IPS DF 6.9 (cell line): ENCODE measurements around the gene GPC1.

Source experiments
- DNase-seq: peaks from one replicate; pipeline ENCODE4 v3.0.0-alpha.2; 2013; ENCODE audit warnings: low read depth, low spot score
- H3K27ac ChIP-seq: one replicate; pipeline ENCODE4 v1.5.1; 2013; ENCODE audit warnings: low read length, control low read depth
- H3K27me3 ChIP-seq: 2 replicates; pipeline ENCODE4 v1.6.1; 2013; ENCODE audit warnings: mild to moderate bottlenecking, low read length; ENCODE audit not compliant: control insufficient read depth, insufficient read depth
- H3K36me3 ChIP-seq: 2 replicates; pipeline ENCODE4 v1.6.1; 2013; ENCODE audit warnings: low read length; ENCODE audit not compliant: control insufficient read depth, insufficient read depth
- H3K4me1 ChIP-seq: 2 replicates; pipeline ENCODE4 v1.6.1; 2013; ENCODE audit warnings: low read length; ENCODE audit not compliant: control insufficient read depth, insufficient read depth
- H3K4me3 ChIP-seq: 2 replicates; pipeline ENCODE4 v1.5.1; 2013; ENCODE audit warnings: mild to moderate bottlenecking, low read length
- H3K9me3 ChIP-seq: 2 replicates; pipeline ENCODE4 v1.6.1; 2013; ENCODE audit warnings: low read length, inconsistent platforms; ENCODE audit not compliant: control insufficient read depth, insufficient read depth
- WGBS: extraction: QIAGEN DNeasy Blood & Tissue Kit; methylation state at CpG from one replicate; pipeline ENCODE4 v1.1.7; 2013; ENCODE audit warnings: mixed read lengths, missing lambda C conversion rate; ENCODE audit not compliant: insufficient read length, insufficient coverage; 5-methylcytosine and 5-hydroxymethylcytosine counted together

Gene GPC1

DNA sequence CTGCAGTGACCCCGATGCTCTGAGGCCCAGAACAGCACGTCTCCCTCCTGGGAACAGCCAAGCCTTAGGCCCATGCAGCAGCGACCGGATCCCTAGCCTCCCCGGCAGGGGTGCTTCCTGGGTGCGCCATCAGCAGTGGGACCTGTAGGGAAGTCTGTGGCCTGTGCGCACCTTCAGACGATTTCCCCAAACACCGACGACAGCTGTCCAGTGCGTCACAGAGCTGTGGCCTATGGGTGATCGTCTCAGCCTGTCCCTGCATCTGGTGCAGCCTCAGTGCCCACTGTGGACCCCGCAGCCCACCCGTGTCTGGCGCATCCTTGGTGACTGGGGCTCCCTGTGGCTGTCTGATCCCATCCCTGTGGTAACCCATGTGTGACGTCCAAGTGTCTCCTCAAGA lies 9.0 kb downstream of the GPC1 start:
- no peak for DNase-seq
- Histone ChIP-seq H3K36me3 (no peaks in the 10 kb centered on the region), H3K9me3 (no peaks in the 10 kb centered on the region), H3K27me3 (no peaks in the 10 kb centered on the region), H3K27ac (no peak overlapping the region), H3K4me3 (no peak overlapping the region), H3K4me1 (no peaks in the 10 kb centered on the region; the same call in 1 of the 2 replicates)
- WGBS = no CpG with 5 or more reads among the region's 16 CpGs

DNA sequence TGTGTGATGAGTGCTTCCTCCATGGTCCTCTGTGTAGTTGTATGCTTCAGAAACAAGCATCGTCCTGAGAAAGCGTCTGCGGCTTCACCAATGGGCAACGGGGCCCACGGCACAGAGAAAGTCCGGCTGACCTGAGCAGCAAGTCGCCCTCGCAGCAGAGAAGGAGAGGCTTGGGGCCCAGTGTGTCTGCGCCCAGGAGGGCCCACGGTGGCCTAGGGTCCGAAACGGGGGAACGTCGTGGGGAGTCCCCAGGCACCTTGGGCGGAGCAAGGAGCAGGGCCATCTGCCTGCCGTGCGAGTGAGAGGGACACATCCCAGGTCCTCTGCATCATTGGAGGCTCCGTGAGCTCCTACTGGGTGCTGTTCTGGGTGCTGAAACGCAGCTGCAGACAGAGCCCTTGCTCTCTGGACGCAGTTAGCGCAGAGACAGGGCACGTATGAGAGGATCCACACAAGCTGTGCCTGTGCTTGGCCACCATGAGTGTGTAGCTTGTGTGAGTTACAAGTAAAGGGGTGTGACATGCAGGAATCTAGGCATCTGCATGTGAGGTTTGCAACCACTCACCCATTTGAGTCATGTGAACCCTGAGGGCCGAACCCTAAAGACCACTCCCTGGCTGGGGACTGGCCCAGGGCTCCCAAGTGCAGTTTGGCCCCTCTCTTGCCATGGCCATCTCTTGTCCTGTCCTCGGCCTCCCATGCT lies 10.6 kb downstream of the GPC1 start:
- DNase-seq = no peak
- no peaks in the 10 kb centered on the region; the same call in 1 of the 2 replicates for H3K4me1 ChIP-seq
- no peaks in the 10 kb centered on the region for H3K36me3 ChIP-seq
- H3K27ac ChIP-seq = no peak overlapping the region
- WGBS = no CpG with 5 or more reads among the region's 24 CpGs
- H3K4me3 ChIP-seq = no peak overlapping the region
- H3K9me3 ChIP-seq = no peaks in the 10 kb centered on the region
- no peaks in the 10 kb centered on the region for H3K27me3 ChIP-seq

DNA sequence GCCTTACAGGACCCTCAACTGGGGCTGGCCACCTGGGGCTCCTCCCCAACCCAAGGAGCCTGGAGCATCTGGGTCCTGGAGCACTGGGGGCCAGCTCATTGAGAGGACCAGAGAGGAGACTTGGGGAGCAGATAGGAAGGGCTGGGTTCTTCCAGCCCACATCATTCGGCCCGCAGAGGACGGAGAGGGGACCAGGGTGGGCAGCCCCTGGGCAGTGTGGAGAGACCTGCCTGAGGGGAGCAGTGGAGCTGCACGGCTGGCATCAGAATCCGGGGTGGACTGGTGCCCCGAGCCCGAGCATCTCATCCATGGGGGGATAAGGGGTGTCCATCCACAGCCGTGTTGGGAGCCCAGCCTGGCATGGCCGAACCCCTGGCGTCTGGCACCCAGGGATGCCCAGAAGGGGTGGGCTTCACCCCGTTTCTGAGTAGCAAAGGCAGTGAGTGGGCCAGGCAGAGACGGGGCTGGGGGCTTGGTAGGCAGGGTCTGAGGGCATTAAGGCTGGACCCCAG lies 11.3 kb downstream of the GPC1 start:
- no peak for DNase-seq
- Histone ChIP-seq H3K4me3 (no peak overlapping the region), H3K27ac (no peak overlapping the region), H3K9me3 (no peaks in the 10 kb centered on the region), H3K36me3 (no peaks in the 10 kb centered on the region), H3K4me1 (peaks cover under 1% of the 10 kb centered on the region; the same call in 1 of the 2 replicates), H3K27me3 (no peaks in the 10 kb centered on the region)
- WGBS = no CpG with 5 or more reads among the region's 12 CpGs

DNA sequence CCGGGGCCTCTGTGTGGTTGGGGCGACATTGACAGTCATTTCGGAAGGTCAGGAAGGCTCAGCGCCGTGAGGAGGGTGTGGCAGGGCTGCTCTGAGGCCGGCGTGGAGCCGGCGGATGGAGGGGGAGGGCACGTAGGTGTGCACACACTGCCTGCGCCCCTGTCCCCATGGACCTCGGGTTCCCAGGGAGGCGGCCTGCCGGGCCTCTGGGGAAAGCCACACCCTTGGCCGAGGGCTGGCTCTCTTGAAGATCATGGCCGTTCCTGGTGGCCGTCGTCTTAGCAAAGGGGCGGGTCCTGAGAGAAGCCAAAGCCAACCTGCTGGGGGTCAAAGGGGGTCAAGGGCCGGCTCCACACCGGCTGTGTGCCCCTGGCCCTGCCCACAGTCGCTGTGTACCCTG lies 11.9 kb downstream of the GPC1 start:
- Histone ChIP-seq H3K27me3 (no peaks in the 10 kb centered on the region), H3K36me3 (no peaks in the 10 kb centered on the region), H3K27ac (no peak overlapping the region), H3K4me3 (no peak overlapping the region), H3K9me3 (no peaks in the 10 kb centered on the region), H3K4me1 (peaks cover 6% of the 10 kb centered on the region)
- WGBS = no CpG with 5 or more reads among the region's 22 CpGs
- DNase-seq = no peak

DNA sequence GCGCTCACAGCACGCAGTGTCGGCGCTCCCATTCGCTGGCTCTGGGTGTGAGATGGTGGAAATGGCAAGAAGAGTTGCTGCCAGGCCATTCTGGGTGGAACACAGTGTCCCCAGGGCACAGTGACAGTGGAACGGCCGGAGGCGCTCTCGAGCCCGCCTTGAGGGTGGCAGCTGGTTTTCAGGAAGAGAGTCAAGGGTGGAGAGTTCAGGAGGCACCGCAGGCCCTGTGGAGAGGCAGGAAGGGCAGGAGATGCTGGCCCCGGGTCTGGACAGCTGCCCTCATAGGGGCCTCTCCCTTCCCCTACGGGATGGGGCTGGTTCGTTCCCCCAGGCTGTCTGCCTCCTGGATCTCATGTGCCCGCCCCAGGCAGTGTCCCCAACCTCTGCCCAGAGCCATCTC lies 12.5 kb downstream of the GPC1 start:
- no peaks in the 10 kb centered on the region for H3K36me3 ChIP-seq
- peaks cover 6% of the 10 kb centered on the region for H3K4me1 ChIP-seq
- no peak for DNase-seq
- H3K27me3 ChIP-seq = no peaks in the 10 kb centered on the region
- H3K4me3 ChIP-seq = no peak overlapping the region
- no peaks in the 10 kb centered on the region for H3K9me3 ChIP-seq
- WGBS = no CpG with 5 or more reads among the region's 15 CpGs
- H3K27ac ChIP-seq = no peak overlapping the region

DNA sequence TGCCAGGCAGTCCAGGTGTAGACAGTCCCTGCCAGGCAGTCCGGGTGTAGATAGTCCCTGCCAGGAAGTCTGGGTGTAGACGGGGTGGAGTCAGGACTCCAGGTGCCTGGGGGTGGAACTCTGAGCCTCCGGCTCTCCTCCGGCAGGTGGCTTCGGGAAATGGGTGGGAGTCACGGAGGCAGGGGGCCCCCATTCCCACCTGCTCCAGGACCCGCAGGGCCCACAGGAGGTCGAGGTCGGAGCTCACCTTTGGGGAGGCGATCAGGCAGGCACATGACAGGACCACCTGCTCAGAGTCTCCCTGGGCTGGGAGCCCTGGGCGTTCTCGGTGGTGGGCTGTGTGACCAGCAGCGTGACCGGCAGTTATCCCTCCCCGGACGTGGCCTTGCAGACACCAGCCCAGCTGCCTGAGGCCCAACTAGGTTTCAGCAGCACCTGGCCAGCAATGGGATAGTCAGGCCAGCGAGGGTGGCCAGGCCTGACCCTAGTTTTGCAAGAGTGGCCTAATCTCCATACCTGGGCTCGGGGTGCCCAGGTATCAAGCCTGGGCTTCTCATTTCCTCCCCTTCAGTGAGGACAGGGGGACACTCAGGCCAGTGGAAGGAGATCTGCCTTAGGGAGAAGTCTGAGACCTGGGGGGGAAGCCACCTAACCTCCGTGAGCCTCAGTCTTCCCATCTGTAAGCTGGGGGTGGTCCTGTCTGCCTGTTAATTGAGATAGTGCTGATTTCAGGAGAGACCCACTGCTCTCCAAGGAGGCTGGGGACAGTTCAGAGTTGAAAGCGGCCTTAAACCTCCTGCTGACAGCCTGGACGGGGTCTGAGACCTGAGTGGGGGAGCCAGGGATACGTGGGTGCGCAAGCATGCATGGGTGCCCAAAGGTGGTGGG lies 13.2 kb downstream of the GPC1 start:
- Histone ChIP-seq H3K36me3 (no peaks in the 10 kb centered on the region), H3K9me3 (no peaks in the 10 kb centered on the region), H3K4me1 (peaks cover 6% of the 10 kb centered on the region), H3K27ac (no peak overlapping the region), H3K27me3 (no peaks in the 10 kb centered on the region; the same call in 1 of the 2 replicates), H3K4me3 (no peak overlapping the region)
- DNase-seq = no peak
- WGBS = no CpG with 5 or more reads among the region's 23 CpGs

DNA sequence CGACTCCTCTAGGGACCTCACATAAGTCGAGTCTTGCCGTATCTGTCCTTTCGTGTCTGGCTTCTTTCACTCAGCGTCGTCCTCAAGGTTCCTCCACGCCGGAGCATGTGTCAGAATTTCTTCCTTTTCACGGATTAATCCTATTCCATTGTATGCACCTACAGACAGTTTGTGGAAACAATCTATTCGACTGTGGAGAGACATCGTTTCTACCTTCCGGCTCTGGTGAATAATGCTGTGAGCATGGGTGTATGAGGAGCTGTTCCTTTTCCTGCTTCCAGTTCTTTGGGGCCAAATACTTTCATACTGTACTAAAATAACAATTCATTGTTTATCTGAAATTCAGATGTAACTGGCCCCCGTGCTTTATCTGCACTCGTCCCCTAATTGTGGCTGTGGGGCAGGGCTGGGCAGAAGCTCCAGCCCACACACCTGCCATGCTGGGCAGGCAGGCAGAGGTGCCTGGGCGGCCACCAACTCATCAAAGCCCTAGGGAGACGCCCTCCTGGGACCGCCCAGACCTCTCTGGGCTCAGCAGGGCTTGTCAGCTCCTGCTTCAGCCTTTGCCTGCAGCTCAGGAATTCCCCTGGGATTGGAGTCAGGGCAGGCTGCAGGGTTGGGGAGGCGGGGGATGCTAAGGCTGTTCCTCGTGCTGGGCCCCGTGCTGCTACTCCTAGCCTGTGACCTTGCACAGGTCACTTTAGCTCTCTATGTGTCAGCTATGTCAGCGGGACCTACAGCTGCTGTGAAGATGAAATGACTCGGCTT lies 14.5 kb downstream of the GPC1 start:
- Histone ChIP-seq H3K27me3 (peaks cover 11% of the 10 kb centered on the region), H3K36me3 (no peaks in the 10 kb centered on the region), H3K4me3 (no peak overlapping the region), H3K9me3 (no peaks in the 10 kb centered on the region), H3K27ac (no peak overlapping the region), H3K4me1 (peaks cover 12% of the 10 kb centered on the region)
- DNase-seq = no peak
- WGBS = no CpG with 5 or more reads among the region's 22 CpGs

DNA sequence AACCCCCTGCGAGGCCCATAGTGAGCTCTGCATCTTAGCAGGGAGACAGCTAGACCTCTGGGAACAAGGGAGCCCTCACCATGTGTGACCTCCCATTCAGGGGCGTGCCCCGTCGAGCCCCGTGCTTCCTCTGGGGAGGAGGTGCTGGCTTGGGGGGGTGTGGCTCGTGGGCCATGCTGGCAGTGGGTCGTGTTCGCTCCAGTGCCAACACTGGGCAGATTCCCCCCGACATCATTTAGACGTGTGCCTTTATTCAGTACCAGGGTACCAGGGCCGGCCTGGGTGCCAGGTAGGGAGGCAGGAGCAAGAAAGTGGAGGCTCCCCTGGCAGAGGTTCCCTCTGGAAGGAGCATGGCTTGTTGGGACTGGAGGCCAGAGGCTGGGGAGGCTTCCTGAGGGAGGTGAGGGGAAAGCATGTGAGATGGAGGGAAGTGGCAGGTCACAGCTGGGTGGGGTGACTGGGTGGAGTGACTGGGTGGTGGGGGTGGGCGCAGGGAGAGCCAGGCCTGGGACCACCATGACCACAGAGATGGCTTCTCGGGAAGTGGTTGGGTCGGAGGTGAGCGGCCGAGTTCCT lies 15.2 kb downstream of the GPC1 start:
- H3K27me3 ChIP-seq = peaks cover 15% of the 10 kb centered on the region
- H3K4me3 ChIP-seq = no peak overlapping the region
- no peaks in the 10 kb centered on the region for H3K36me3 ChIP-seq
- no peaks in the 10 kb centered on the region for H3K9me3 ChIP-seq
- no peak overlapping the region for H3K27ac ChIP-seq
- peaks cover 16% of the 10 kb centered on the region for H3K4me1 ChIP-seq
- DNase-seq = no peak
- no CpG with 5 or more reads among the region's 16 CpGs for WGBS

DNA sequence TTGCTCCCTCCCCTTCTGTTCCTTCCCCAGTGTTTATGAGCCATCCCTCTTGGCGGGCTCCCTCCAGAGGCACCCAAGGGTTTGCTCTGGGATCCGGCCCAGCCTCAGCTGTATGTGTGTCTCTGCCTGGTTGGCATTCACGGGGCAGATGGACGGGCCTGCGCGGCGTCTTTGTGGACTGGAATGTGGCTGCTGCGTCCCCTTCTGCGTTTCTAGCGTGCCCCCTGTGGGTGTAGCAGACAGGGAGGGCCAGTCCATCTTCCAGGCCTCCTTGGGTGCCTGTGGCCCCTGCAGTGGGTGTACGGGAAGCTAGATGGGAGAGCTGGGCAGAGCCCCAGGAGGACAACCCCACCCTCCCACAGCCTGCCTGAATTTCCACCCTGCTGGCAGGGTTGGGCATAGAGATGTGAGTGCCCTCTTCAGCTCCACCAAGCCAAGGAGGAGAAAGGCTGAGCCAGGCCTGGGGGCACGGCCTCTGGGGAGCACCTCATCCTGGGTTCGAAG lies 15.7 kb downstream of the GPC1 start:
- peaks cover 16% of the 10 kb centered on the region for H3K27me3 ChIP-seq
- WGBS = no CpG with 5 or more reads among the region's 13 CpGs
- no peak overlapping the region for H3K27ac ChIP-seq
- no peak for DNase-seq
- no peak overlapping the region for H3K4me3 ChIP-seq
- H3K36me3 ChIP-seq = no peaks in the 10 kb centered on the region
- no peaks in the 10 kb centered on the region for H3K9me3 ChIP-seq
- H3K4me1 ChIP-seq = peaks cover 18% of the 10 kb centered on the region
